ENCODE measurements around the gene SVIL.

DNA sequence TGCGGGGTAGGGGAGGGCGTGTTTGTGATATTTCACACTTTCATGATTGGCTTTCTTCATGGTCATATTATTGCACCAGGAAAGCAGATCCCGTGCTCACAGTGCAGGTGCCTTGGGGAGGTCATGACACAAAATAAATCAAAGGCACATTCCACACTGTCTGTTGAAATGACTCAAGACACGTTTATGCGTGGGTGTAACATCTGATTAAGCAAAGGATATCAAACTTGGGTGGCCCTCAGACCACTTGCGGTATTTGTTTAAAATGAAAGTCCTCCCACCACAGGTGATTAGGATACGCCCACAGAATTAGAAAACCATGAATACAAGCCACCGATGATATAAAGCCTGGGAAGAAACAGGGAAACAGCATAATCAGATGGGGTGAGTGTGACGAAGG, 51.1 kb downstream of the SVIL start:
- TF ChIP-seq, protein P1, sequence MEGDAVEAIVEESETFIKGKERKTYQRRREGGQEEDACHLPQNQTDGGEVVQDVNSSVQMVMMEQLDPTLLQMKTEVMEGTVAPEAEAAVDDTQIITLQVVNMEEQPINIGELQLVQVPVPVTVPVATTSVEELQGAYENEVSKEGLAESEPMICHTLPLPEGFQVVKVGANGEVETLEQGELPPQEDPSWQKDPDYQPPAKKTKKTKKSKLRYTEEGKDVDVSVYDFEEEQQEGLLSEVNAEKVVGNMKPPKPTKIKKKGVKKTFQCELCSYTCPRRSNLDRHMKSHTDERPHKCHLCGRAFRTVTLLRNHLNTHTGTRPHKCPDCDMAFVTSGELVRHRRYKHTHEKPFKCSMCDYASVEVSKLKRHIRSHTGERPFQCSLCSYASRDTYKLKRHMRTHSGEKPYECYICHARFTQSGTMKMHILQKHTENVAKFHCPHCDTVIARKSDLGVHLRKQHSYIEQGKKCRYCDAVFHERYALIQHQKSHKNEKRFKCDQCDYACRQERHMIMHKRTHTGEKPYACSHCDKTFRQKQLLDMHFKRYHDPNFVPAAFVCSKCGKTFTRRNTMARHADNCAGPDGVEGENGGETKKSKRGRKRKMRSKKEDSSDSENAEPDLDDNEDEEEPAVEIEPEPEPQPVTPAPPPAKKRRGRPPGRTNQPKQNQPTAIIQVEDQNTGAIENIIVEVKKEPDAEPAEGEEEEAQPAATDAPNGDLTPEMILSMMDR (IDR thresholded peaks at IDR 0.05; ENCODE audit: poor library complexity, severe bottlenecking), result no peak
- TF ChIP-seq EP300 (conservative IDR thresholded peaks at IDR 0.05; ENCODE audit: poor library complexity, severe bottlenecking), result no peak
- TF ChIP-seq EZH2 (IDR thresholded peaks at IDR 0.05; ENCODE audit: borderline replicate concordance, insufficient read depth, low read length, poor library complexity, severe bottlenecking), result no peak
- no peak for TF ChIP-seq RAD21 (conservative IDR thresholded peaks at IDR 0.05)
- no peak for TF ChIP-seq POLR2AphosphoS5 (IDR thresholded peaks at IDR 0.05)
- TF ChIP-seq TAF1 (IDR thresholded peaks at IDR 0.05; ENCODE audit: low read depth), result no peak
